HuH-7.5 (cell line): Measurements from ENCODE around the gene PITPNC1.
A peak's percentile ranks its signal among the peaks of the same experiment; 100 is the strongest.
"Not testable (repeated sequence)": the region's sequence is repeated elsewhere in the genome, so short reads cannot be mapped to it uniquely, and the experiment has no call there.

Source experiments
- DNase-seq: peaks from one replicate; pipeline ENCODE4 v3.0.0; 2011; ENCODE audit warnings: low spot score

Gene PITPNC1

DNA sequence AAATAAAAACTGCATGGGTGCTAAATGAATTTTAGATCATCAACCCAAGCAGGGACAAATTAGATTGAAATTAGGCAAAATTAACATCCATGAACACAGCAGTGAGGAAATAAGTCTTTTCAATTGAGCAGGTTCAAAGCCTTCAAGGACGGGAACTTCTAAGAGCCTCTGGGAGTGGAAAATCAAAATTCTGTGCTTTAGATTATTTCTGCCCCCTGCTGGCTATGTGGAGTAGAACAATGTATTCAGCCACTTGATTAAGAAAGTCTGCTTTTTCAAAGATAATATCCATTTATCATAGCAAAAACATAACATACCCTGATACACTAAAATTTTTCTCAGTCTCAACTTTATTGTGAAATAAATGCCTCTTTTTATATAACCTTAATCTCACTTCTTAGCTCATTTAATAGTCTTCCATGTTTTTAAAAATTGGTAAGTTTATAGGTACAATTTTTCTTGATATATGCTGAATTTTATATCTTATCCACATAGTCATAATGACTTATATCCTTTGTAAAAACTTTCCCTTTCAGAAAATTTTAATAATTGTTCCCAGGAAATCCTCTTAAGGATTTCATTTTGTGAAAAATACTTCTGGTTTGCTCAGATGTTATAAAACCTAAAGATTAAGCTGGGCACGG is 312.6 kb downstream of the PITPNC1 start:
- peak; percentile 64 for DNase-seq

DNA sequence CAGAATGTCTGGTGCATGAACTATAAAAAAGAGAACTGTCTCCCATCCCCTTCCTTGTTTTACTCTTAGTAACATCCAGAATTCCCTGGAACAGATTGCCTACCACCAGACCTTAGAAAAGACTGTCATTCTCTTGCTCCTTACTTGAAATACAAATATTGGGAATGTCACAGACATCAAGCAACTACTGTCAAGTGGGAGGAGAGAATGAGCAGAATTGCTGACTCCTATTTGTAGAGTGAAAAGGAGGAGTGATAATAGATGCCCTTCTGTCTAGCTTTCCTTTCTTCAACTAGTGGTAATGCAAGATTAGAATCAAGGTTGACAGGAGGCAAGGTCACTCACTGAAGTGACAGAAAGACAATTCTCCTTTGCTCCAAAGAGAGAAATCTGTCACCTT is 316.7 kb downstream of the PITPNC1 start:
- DNase-seq, result no peak

DNA sequence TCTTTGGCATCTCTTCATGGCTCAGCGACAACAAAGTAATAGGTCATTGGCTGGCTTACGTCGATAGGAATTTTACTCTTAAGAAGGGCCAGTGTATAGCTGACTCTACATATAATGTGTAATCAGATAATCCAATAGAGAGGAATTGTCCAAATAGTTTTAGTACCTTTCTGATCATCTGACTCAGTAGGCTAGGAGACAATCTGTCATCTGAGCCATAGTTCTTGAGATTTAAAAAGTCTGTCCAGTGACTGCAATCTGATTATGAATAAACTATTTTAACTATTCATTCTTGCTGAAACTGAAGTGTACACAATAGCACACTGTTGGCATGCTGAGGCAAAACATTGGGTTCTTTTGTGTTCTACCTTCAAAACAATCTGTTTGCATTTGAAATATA is 319.3 kb downstream of the PITPNC1 start:
- no peak for DNase-seq

DNA sequence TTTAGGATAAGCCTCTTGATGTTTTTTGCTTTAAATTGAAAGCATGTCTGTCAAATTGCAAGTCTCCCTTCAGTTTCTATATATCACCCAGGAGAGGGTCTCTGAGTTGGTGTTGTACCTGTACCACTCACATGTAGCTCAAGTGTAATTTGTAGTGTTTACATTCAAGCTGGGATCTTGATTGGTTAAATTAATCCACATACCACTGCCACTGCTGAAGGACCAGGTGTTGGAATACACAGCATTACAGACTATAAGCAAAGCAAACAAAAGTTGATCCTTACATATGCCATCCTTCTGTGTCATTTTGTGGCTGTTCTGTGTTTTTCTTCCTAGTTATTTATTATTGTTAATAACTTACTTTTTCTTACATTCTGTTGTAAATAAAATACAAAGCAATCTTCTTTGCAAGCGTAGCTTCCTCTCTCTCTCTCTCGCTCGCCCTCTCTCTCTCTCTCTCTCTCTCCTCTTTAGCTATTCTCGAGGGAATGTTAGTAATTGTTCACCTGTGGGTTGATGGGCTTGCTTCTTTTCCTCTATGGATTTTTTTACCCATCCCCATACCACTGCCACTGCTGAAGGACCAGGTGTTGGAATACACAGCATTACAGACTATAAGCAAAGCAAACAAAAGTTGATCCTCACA is 319.9 kb downstream of the PITPNC1 start:
- no peak for DNase-seq

DNA sequence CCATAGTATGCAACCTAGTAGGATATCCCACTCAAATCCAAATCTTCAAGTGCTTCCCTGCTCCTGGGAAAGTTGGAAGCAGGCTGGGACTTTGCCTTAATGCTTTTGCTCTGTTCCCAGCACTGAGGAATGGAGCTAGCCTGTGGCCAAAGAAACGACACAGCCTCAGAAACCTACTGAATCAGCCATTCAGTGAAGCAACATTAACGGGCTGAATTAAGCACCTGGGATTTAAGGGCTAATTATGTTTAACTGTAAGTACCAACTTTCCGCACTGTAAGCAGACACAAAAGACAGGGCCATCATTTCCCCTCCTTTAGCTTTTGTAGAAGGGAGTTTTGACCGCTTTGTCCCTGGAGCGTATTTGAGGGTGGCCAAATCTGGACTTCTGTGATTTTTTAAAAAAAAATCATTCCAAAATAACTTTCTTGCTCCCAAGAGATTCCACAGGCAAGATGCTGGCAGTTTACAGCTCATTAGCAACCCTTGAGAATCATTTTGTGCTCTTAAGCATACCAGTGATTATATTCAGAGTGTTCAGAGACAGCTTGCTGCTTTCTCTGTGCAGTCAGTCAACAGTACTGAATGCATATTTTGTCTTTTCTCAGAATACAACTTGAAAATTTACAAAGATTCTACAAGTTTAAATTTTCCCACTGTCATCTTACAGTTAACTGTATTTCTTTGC is 323.1 kb downstream of the PITPNC1 start:
- DNase-seq, result no peak

DNA sequence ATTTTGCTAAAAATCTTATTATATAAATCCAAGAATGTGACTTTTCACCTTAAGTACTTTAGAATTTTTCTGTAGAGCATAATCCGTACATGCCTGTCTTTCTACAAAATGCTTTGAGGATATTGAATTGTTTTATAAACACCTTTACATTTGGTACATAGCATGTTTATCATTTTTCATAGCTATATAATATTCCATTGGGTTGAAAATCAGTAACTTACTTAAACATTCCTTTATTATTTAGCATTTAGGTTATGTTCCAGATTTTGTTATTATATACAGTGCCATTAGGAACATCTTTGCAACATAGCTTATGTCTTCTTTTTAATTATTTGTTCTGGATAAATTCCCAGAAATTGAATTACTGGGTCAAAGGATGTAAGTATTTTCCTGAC is 323.6 kb downstream of the PITPNC1 start:
- no peak for DNase-seq

DNA sequence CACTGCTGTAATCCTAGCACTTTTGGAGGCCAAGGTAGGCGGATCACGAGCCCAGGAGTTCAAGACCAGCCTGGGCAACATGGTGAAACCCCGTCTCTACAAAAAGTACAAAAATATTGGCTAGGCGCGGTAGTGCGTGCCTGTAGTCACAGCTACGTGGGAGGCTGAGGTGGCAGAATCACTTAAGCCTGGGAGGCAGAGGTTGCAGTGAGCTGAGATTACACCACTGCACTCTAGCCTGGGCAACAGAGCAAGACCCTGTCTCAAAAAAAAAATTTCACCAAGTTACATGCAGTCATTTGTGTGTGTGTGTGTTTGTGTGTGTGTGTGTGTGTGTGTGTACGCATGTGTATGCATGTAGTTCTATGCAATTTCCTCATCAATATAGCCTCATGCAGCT is 325.8 kb downstream of the PITPNC1 start:
- DNase-seq, result not testable (repeated sequence)

DNA sequence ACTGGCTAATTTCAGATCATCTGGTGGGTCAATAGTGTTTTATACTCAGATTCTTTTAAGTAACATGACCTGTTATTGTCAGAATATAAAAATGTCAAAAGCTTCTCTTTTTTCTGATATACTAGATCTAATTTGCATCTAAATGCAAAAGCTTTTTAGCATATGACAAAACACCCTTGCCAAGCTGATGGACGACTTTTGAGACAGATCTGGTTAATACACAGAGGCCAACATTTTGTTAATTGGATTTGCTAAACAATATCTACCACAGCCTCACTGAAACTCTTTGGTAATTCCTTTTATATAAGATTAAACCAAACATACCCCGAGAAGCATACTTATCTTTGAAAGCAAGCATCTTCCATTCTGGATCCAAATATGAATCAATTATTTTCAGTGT is 330.4 kb downstream of the PITPNC1 start:
- no peak for DNase-seq

DNA sequence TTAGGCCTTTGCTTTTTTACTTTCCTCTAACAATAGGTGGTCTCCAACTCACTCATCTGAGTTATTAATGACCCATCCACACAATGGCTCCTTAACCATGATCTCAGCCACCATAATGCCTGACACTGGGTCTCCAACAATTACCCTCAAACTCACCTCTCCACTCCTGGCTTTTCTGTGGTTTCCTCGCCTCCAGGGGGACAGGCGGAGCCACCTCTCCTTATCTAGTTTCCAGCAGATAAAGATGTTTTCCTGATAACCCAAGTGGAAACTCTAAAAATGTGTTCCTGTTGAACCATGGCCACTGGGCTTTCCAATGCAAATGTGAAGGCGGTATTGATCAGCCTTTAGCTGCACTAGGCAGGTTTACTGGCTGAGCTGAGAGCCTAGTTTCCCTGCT is 331.3 kb downstream of the PITPNC1 start:
- no peak for DNase-seq

DNA sequence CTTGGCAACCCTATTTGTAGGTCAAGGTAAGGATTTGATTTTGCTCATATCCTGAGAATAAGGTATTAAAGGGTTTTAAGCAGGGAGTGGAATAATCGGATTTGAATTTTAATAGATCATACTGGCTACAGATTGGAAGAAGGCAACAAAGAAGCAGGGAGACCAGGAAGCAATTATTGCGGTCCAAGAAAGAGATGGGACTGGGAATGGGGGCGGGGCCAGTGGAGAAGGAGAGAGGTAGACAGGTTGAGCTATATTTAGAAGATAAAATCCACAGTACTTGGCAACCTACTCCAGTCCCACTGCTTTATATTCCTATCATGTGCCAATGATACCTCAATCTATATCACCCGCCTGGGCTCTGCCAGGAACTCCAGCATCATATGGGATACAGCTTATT is 334.8 kb downstream of the PITPNC1 start:
- DNase-seq, result no peak

DNA sequence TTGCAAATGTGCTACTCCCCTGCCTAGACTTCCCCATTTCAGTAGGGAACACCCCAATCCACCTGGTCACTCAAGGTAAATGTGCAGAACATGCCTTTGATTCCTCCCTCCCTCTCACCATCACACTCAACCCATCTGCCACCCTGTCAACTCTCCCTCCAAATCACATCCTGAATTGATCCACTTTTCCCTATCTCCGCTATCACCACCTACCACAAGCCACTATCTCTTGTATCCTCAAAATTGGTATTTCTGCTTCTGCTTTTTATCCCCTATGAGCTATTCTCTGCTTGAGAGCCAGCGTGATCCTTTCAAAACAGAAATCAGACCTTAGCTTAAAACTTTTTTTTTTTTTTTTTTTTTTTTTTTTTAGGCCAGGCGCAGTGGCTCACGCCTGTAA is 335.3 kb downstream of the PITPNC1 start:
- DNase-seq, result no peak

DNA sequence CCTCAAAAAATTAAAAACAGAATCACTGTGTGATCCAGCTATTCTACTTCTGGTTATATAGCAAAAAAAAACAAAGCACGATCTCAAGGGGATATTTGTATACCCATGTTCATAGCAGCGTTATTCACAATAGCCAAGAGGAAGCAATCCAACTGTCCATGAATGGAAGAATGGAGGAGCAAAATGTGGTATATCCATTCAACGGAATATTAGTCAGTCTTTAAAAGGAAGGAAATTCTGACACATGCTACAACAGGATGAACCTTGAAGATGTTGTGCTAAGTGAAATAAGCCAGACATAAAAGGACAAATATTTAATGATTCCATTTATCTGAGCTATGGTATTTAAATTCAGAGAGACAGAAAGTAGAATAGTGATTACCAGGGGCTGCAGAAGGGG is 336.1 kb downstream of the PITPNC1 start:
- no peak for DNase-seq

DNA sequence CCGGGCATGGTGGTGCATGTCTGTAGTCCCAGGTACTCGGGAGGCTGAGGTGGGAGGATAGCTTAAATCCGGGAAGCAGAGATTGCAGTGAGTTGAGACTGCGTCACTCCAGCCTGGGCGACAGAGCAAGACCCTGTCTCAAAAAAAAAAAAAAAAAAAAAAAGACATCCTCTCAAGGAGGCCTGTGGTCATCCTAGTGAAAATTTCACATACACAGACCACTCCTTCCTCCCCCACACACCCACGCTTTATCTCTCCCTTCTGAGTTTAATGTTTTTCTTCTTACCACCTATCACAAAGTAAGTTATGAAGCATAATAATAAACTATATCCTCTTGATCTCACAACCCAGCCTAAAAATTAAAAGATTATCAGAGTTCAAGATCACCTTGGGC is 339.3 kb downstream of the PITPNC1 start:
- DNase-seq, result no peak

DNA sequence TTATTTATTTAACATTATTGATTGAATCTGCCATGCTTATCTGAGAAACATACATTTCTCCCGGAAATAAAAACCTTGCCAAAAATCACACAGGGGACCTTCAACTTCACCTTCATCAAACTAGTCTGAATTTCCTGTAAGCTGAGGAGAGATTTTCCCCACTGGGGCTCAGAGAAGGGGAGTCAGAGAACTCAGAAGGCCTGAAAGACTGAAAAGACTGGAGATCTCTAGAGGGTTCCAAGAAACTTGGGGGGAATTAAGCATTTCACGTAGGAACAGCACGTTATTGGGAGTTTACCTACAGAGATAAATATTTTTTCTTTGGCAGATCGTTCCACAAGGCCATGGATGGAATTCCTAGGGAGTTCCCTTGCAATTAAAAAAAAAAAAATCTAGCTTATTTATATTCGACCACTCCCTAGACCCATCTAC is 340.1 kb downstream of the PITPNC1 start:
- no peak for DNase-seq

DNA sequence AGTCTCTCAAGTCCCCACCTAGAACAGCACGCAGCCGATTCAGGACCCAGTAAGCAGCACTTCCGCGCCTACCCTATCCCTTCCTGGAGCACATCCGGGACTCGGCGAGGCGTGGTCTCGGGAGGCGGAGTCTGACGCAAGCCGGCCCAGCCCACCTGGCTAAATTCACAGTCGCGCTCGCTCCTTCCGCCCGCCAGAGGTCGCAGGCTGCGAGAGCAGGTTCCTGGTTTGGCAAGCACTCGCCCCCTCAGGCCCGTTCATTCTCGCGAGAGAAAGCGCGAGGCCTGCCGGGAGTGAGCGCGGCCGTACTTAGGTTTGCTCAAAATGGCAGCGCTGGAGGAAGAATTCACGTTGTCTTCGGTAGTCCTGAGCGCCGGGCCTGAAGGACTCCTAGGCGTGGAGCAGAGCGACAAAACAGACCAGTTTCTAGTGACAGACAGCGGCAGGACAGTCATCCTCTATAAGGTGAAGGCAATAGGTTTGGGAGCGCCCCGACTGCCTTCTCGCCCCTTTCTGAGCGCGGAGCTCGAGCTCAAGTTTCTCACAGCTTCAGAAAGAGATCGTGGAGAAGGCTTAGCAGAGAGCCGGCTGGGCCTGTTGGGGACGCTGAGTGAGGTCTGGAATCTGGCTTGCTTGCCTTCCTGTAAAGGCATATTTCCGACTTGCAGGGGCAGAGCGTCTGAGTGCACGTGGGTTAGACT is 340.7 kb downstream of the PITPNC1 start, which contains the start of gene NOL11:
Gene NOL11 (plus strand): TSS at position 313 of the 701 bp plus-strand sequence. CDS start 12 bp downstream, at position 325.
- peak; percentile 90 for DNase-seq

DNA sequence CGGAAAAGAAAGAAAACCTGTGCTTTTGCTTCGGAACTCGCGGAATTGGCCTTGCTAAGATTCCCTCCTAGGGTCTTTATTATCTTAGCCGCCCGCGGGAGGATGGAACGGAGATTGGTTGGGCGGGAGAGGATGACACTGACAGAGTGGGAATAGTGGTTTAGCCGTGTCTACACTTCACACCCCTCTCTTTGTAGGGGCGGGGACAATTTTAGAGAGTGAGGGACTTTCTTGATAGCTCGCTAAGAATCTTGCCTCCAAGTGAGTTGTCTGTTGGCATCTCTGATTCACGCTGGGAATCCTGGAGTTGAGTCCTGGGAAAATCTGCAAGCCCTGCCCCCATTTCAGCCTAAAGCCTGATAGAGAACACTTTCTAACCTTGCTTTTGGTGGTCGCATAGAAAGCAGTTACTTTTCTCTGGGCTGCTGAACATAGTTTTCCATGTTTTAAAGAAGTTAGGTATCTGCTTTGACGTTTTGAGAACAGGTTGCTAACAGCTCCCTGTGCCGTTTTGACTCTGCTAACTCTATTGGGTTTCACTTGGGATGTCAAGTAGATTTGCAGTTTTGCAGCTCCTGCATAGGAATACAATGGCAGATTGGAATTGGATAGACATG is 341.4 kb downstream of the PITPNC1 start:
- DNase-seq, result peak; percentile 23

DNA sequence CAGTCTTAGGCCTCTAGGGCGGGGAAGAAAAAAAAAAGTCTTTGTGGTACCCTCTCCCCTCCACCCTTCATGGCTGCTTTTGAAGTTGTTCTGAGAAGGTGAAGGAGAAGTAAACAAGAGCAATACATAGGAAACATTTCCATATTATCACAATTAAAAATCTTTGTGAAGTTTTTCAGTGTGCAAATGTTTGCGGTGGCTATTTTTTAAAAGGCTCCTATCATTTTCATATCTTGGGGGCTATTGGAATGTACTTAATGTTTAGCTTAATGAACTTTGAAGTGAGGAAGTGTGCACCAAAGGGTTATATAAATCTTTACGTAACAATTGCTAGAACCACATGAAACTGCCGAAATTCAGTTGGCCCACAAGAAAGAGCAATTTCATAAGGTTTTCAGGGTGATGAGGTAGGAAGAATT is 348.3 kb downstream of the PITPNC1 start:
- DNase-seq, result no peak

DNA sequence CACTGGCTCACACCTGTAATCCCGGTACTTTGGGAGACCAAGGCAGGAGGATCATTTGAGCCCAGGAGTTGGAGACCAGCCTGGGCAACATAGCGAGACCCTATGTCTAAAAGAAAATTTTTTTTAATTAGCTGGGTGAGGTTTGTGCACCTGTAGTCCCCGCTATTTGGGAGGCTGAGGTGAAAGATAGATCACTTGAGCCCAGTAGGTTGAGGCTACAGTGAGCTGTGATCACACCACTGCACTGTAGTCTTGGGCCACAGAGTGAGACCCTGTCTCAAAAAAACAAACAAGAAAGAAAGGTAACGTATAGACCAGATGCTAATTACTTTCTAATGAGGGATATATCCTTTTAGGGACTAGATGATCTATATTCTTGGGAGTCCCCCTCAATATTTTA is 348.7 kb downstream of the PITPNC1 start:
- DNase-seq, result no peak

DNA sequence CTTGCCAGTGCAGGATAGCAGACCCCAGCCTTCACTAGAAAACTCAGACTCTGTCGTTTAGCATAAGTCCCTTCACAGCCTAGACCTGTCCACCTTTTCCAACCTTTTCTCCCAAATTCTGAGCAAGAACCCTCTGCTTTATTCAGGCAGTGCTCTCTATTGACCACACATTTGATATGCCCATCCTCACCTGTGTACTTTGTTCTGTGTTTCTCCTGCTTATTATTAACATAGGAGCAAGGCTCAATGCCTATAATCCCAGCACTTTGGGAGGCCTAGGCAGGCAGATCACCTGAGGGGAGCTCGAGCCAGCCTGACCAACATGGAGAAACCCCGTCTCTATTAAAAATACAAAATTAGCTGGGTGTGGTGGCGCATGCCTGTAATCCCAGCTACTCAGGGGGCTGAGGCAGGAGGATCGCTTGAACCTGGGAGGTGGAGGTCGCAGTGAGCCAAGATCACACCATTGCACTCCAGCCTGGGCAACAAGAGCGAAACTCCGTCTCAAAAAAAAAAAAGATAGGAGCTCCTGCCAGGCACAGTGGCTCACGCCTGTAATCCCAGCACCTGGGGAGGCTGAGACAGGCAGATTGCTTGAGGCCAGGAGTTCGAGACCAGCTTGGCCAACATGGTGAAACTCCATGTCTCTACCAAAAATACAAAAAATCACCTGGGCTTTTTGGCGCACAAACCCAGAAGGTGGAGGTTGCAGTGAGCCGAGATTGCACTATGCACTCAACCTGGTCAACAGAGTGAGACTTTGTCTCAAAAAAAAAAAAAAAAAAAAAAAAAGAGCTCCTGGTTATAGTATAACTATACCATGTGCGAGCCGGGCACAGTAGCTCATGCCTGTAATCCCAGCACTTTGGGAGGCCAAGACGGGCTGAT is 350.3 kb downstream of the PITPNC1 start:
- not testable (repeated sequence) for DNase-seq

DNA sequence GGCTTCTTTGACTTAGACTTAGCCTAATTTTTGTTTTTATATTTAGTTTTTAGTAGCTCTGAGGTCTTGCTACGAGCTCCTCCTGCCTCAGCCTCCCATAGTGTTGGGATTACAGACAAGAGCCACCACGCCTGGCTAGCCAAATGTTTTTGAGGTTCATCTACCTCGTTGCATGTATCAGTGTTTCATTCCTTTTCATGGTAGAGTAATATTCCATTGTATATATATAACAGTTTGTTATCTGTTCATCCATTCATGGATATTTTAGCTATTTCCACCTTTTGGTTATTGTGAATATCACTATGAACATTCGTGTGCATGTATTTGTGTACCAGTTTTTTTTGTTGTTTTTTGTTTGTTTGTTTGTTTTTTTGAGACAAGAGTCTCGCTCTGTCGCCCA is 352.8 kb downstream of the PITPNC1 start:
- no peak for DNase-seq

DNA sequence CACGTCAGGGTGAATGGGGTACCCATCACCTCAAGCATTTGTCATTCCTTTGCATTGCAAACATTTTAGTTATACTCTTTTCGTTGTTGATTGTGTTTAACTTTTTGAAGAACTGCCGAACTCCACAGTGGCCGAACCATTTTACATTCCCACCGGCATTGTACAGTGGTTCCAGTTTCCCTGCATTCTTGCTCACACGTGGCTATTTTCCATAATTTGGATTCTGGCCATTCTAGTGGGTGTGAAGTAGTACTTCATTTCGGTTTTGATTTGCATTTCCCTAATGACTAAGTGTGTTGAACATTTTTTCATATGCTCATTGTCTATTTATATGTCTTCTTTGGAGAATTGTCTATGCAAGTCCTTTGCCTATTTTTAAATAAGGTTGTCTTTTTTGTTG is 353.6 kb downstream of the PITPNC1 start:
- no peak for DNase-seq
